IMR-90 (cell line): ENCODE results near the gene FIBCD1. TPM values are rescaled to one million over a fixed set of nuclear protein-coding genes. Genes with fewer than 3 reads are reported as not detected.

Source experiments
- ATAC-seq: fragments of 200-7000 bp; cut with Tn5 transposase; 2 replicates; pipeline ENCODE4 v1.9.1; 2020; ENCODE audit warnings: low read depth, mild to moderate bottlenecking, moderate library complexity
- BruUV-seq: library from RNA; stranded (reverse); fragments of 400-500 nt; replicated peaks from 2 replicates; lab custom pipeline; 2021; lab: Mats Ljungman, UMichigan
- CTCF ChIA-PET: fragments of 300-600 bp; formaldehyde crosslinking; extraction: SDS; loops from one replicate; lab custom pipeline; 2021; ENCODE audit warnings: antibody characterized with exemption; lab: Yijun Ruan, JAX
- POLR2A ChIA-PET: fragments of 300-600 bp; sonication (Branson Sonifier 250); formaldehyde crosslinking; loops from one replicate; lab custom pipeline; 2022; ENCODE audit warnings: antibody characterized with exemption; ENCODE audit not compliant: unreplicated experiment; lab: Charles Lee
- DNase-seq: peaks from one replicate; pipeline ENCODE4 v3.0.0; 2013
- H2AFZ ChIP-seq: replicated peaks from 2 replicates; pipeline ENCODE3; 2013; ENCODE audit warnings: low read length, mild to moderate bottlenecking; ENCODE audit not compliant: poor library complexity
- H2AK5ac ChIP-seq: 2 replicates; pipeline ENCODE4 v1.6.1; 2013; ENCODE audit warnings: low read depth, low read length, inconsistent platforms
- H2AK9ac ChIP-seq: replicated peaks from 2 replicates; pipeline ENCODE3; 2013; ENCODE audit warnings: mild to moderate bottlenecking, low read depth, low read length, moderate library complexity; ENCODE audit not compliant: poor library complexity
- H2BK120ac ChIP-seq: 2 replicates; pipeline ENCODE4 v1.6.1; 2013; ENCODE audit warnings: low read depth, low read length, inconsistent platforms
- H2BK15ac ChIP-seq: 3 replicates; pipeline ENCODE4 v1.6.1; 2013; ENCODE audit warnings: low read depth, low read length, inconsistent platforms
- H2BK20ac ChIP-seq: 2 replicates; pipeline ENCODE4 v1.6.1; 2013; ENCODE audit warnings: low read depth, mild to moderate bottlenecking, inconsistent platforms, low read length, moderate library complexity
- H2BK5ac ChIP-seq: 2 replicates; pipeline ENCODE4 v1.6.1; 2013; ENCODE audit warnings: mild to moderate bottlenecking, low read depth, low read length, inconsistent platforms; ENCODE audit not compliant: poor library complexity, severe bottlenecking
- H3K14ac ChIP-seq: replicated peaks from 2 replicates; pipeline ENCODE4 v1.6.1; 2013; ENCODE audit warnings: low read depth, low read length, inconsistent platforms
- H3K18ac ChIP-seq: 2 replicates; pipeline ENCODE4 v1.6.1; 2013; ENCODE audit warnings: low read depth, low read length, control low read depth
- H3K23ac ChIP-seq: 2 replicates; pipeline ENCODE4 v1.6.1; 2013; ENCODE audit warnings: low read depth, low read length, inconsistent platforms
- H3K27ac ChIP-seq: 2 replicates; pipeline ENCODE4 v1.5.1; 2013; ENCODE audit warnings: mild to moderate bottlenecking, control low read depth, low read length; ENCODE audit not compliant: insufficient read depth
- H3K27me3 ChIP-seq: 2 replicates; pipeline ENCODE4 v1.6.1; 2013; ENCODE audit warnings: low read length; ENCODE audit not compliant: control insufficient read depth, insufficient read depth
- H3K36me3 ChIP-seq: 2 replicates; pipeline ENCODE4 v1.6.1; 2013; ENCODE audit warnings: low read length, mixed read lengths; ENCODE audit not compliant: control insufficient read depth, insufficient read depth
- H3K4ac ChIP-seq: 2 replicates; pipeline ENCODE4 v1.6.1; 2013; ENCODE audit warnings: low read depth, low read length, inconsistent platforms
- H3K4me1 ChIP-seq: 2 replicates; pipeline ENCODE4 v1.6.1; 2013; ENCODE audit warnings: low read length, mixed read lengths; ENCODE audit not compliant: control insufficient read depth, insufficient read depth
- H3K4me2 ChIP-seq: 2 replicates; pipeline ENCODE4 v1.6.1; 2013; ENCODE audit warnings: low read depth, mild to moderate bottlenecking, control low read depth, low read length, moderate library complexity
- H3K4me3 ChIP-seq: 2 replicates; pipeline ENCODE4 v1.5.1; 2013; ENCODE audit warnings: low read depth, mild to moderate bottlenecking, control low read depth, low read length, moderate library complexity; ENCODE audit not compliant: insufficient read depth
- H3K56ac ChIP-seq: 2 replicates; pipeline ENCODE4 v1.6.1; 2013; ENCODE audit warnings: low read length, inconsistent platforms; ENCODE audit not compliant: insufficient read depth; ENCODE audit errors: extremely low read depth
- H3K79me1 ChIP-seq, 2 experiments: 2 replicates each; pipeline ENCODE4 v1.6.1; 2013; ENCODE audit warnings: low read length in 2 of 2, inconsistent platforms in 1 of 2, low read depth in 1 of 2
- H3K9ac ChIP-seq: 2 replicates; pipeline ENCODE4 v1.6.1; 2013; ENCODE audit warnings: low read depth, low read length, control low read depth
- H3K9me1 ChIP-seq: 2 replicates; pipeline ENCODE4 v1.6.1; 2013; ENCODE audit warnings: low read length, inconsistent platforms; ENCODE audit not compliant: insufficient read depth
- H3K9me3 ChIP-seq: 2 replicates; pipeline ENCODE4 v1.6.1; 2013; ENCODE audit warnings: low read length; ENCODE audit not compliant: control insufficient read depth, insufficient read depth
- H4K20me1 ChIP-seq: 2 replicates; pipeline ENCODE4 v1.6.1; 2013; ENCODE audit warnings: low read length, inconsistent platforms; ENCODE audit not compliant: insufficient read depth
- H4K5ac ChIP-seq: 2 replicates; pipeline ENCODE4 v1.6.1; 2013; ENCODE audit warnings: mild to moderate bottlenecking, low read depth, low read length, control low read depth
- H4K8ac ChIP-seq, 2 experiments: 2 replicates each; pipeline ENCODE4 v1.6.1; 2013; ENCODE audit warnings: low read depth in 2 of 2, low read length in 2 of 2, control low read depth in 1 of 2, inconsistent platforms in 1 of 2
- H4K91ac ChIP-seq: 2 replicates; pipeline ENCODE4 v1.6.1; 2013; ENCODE audit warnings: low read depth, low read length, inconsistent platforms; ENCODE audit not compliant: insufficient read depth
- WGBS, 2 experiments: methylation state at CpG; one replicate each; pipeline versions ENCODE4 v1.1.5 to v1.1.7; 2013; ENCODE audit warnings: missing lambda C conversion rate in 2 of 2; ENCODE audit not compliant: insufficient read length in 1 of 2; ENCODE audit errors: extremely low coverage in 2 of 2; 5-methylcytosine and 5-hydroxymethylcytosine counted together
- dilution Hi-C: fragments of 300-500 bp; cut with HindIII; formaldehyde crosslinking; loops from one replicate; pipeline ENCODE4 v1.14.3; 2018; ENCODE audit warnings: low sequenced_read_pairs; ENCODE audit not compliant: unreplicated experiment
- in situ Hi-C: fragments of 300-500 bp; cut with MboI; formaldehyde crosslinking; loops from 3 replicates; pipeline ENCODE4 v1.14.3; 2019; ENCODE audit warnings: low sequenced_read_pairs, inconsistent platforms, mixed read lengths
- intact Hi-C: fragments of 100-400 bp; cut with micrococcal nuclease; formaldehyde crosslinking; loops from 2 replicates; pipeline ENCODE4 v1.10.0; 2022
- polyA plus RNA-seq, 3 experiments: library from polyadenylated mRNA; depleted of rRNA; stranded (reverse); fragments of >200 nt; gene quantifications; 2 replicates each; pipeline ENCODE4 v1.2.3, GENCODE V29; 2012; ENCODE audit warnings: low replicate concordance in 1 of 3
- total RNA-seq: library from RNA; depleted of rRNA; stranded (reverse); fragments of >200 nt; gene quantifications from 2 replicates; pipeline ENCODE4 v1.2.3, GENCODE V29; 2012
- TF ChIP-seq, protein P1 (sequence below): conservative IDR thresholded peaks from 2 replicates; pipeline ENCODE4 v1.5.1; 2012; ENCODE audit warnings: mild to moderate bottlenecking, low read depth, low read length, improper control_type of control experiment

The FIBCD1 gene
- total and polyA plus RNA-seq, 2 of the 4 experiments (the other 2 are of a cell fraction), result 1.1 to 10.1 TPM

DNA sequence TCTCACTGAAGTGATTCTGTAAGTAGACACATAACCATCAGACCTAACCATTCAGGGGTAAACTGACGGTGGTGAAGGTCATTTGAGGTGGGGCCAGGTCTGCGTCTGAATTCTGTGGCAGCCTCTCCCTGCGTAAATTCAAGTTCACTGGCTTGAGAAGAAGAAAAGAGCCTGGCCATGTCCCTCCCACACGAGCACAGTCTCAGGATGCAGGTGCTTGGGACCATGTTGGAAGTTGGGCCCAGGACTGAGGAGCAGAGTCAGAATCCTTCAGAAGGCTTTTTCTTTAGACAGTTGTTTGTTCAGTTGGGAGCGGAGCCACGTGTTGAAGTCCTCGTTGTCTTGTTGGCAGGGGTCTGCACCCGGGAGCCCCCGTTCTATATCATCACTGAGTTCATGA, 66.5 kb downstream of the FIBCD1 start:
- WGBS, 2 experiments, result 95% methylated on average over 6 of the region's 9 CpGs; no CpG with 5 or more reads in 1 of the 2 experiments
- Histone ChIP-seq H3K36me3 (peaks cover 69% of the 10 kb centered on the region), H2BK20ac (no peak overlapping the region), H3K56ac (no peak overlapping the region), H3K18ac (no peak overlapping the region), H3K9ac (no peak overlapping the region), H3K27me3 (no peaks in the 10 kb centered on the region), H3K4me1 (peaks cover 2% of the 10 kb centered on the region; the same call in 1 of the 2 replicates), H2AFZ (no peak overlapping the region), H3K4me3 (no peak overlapping the region), H3K14ac (no peak overlapping the region), H3K4ac (no peak overlapping the region), H3K4me2 (no peak overlapping the region), H3K27ac (no peak overlapping the region), H3K9me3 (no peaks in the 10 kb centered on the region), H4K91ac (no peak overlapping the region), H3K9me1 (no peaks in the 10 kb centered on the region), H2AK5ac (no peak overlapping the region), H4K5ac (no peak overlapping the region), H2BK120ac (no peak overlapping the region), H4K8ac (no peak overlapping the region), H4K20me1 (peaks cover 38% of the 10 kb centered on the region), H2AK9ac (no peak overlapping the region), H3K23ac (no peak overlapping the region), H2BK5ac (no peak overlapping the region), H2BK15ac (no peak overlapping the region), H3K79me1 (peaks cover 46 to 80% of the 10 kb centered on the region in 2 experiments)
- no TSS peak for BruUV-seq
- ChIA-PET POLR2A (no interaction called here), CTCF (no interaction called here)
- ATAC-seq (no peak), DNase-seq (no peak)
- intact Hi-C loops, result no loop called here
- dilution Hi-C loops, result no loop called here
- TF ChIP-seq, protein P1, sequence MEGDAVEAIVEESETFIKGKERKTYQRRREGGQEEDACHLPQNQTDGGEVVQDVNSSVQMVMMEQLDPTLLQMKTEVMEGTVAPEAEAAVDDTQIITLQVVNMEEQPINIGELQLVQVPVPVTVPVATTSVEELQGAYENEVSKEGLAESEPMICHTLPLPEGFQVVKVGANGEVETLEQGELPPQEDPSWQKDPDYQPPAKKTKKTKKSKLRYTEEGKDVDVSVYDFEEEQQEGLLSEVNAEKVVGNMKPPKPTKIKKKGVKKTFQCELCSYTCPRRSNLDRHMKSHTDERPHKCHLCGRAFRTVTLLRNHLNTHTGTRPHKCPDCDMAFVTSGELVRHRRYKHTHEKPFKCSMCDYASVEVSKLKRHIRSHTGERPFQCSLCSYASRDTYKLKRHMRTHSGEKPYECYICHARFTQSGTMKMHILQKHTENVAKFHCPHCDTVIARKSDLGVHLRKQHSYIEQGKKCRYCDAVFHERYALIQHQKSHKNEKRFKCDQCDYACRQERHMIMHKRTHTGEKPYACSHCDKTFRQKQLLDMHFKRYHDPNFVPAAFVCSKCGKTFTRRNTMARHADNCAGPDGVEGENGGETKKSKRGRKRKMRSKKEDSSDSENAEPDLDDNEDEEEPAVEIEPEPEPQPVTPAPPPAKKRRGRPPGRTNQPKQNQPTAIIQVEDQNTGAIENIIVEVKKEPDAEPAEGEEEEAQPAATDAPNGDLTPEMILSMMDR, result no peak
- in situ Hi-C loops, result no loop called here
